ENCODE results near the gene GDPGP1.

GDPGP1 gene

DNA sequence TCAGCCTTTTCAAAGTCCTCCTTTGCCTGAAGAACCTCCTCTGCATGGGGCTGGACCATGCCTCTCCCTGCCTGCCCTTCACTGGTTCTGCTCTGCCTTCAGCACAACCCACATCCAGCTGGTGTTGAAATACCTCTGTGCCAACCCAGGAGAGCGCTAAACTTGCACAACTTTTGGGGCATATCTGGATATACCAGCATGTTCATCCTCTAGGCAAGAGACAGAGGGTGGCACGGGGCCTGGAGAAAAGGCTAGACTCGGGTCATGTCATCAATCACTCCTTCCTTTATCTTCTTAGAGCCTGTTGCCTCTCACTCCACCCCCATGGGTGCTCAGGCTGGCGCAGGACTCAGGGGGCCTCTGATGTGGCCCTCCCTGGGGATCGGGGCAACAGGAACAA lies 28.1 kb upstream of the GDPGP1 start:
- no peak overlapping the region for H3K4me3 ChIP-seq (replicated peaks; ENCODE audit: low read depth, low read length)
- TF ChIP-seq CTCF (IDR thresholded peaks at IDR 0.05; ENCODE audit: low read depth, low read length, missing control alignments): no peak
- no peak for DNase-seq (ENCODE audit: extremely low read depth, low read depth)

DNA sequence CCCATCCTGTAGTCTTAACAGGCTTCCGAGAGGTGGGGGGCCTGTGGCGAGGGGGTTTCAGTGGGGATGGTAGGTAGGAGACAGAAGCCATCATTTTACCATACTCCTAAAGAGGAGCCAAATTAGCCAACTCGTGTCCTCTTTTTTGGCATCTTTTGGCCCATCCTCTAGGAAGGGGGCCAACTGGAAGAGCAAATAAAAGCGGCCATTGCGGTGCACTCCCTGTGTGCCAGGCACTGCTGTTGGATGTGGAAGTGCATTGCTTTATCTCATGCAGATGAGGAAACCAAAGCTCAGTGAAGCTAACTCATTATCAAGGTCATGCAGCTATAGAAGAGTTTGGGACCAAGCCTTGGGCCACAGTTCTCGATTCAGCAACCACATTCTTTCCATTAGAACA lies 26.8 kb upstream of the GDPGP1 start:
- TF ChIP-seq CTCF (IDR thresholded peaks at IDR 0.05; ENCODE audit: low read depth, low read length, missing control alignments): no peak
- no peak overlapping the region for H3K4me3 ChIP-seq (replicated peaks; ENCODE audit: low read depth, low read length)
- DNase-seq (ENCODE audit: extremely low read depth, low read depth): no peak

DNA sequence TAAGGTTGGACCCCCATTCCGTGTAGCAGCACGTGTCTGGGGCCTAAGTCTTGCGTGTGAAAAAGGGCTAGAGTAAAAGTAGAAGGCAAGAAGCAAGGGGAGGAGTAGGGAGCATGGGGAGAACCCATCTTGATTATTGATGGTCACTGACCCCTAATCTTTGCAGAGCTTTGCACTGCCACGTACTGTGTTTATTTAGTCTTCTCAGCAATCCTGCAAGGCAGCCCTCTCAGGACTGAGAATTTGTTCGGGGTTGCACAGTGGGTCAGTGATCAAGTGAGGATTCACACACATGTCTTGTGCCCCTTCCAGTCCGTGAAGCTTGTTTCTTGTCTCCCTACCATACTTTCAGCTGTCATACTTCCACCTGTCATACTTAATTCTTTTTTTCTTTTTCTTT lies 25.7 kb upstream of the GDPGP1 start:
- no peak for DNase-seq (ENCODE audit: extremely low read depth, low read depth)
- TF ChIP-seq CTCF (IDR thresholded peaks at IDR 0.05; ENCODE audit: low read depth, low read length, missing control alignments): no peak
- H3K4me3 ChIP-seq (replicated peaks; ENCODE audit: low read depth, low read length): no peak overlapping the region

- DNase-seq (ENCODE audit: extremely low read depth, low read depth): no peak
- H3K4me3 ChIP-seq (replicated peaks; ENCODE audit: low read depth, low read length): no peak overlapping the region
- TF ChIP-seq CTCF (IDR thresholded peaks at IDR 0.05; ENCODE audit: low read depth, low read length, missing control alignments): no peak
These were observed 24.4 kb upstream of the GDPGP1 start for GRCh38 chr15:90209591-90209990.

GRCh38 chr15:90210593-90210992 lies 23.4 kb upstream of the GDPGP1 start:
- TF ChIP-seq CTCF (IDR thresholded peaks at IDR 0.05; ENCODE audit: low read depth, low read length, missing control alignments): no peak
- no peak for DNase-seq (ENCODE audit: extremely low read depth, low read depth)
- H3K4me3 ChIP-seq (replicated peaks; ENCODE audit: low read depth, low read length): no peak overlapping the region

DNA sequence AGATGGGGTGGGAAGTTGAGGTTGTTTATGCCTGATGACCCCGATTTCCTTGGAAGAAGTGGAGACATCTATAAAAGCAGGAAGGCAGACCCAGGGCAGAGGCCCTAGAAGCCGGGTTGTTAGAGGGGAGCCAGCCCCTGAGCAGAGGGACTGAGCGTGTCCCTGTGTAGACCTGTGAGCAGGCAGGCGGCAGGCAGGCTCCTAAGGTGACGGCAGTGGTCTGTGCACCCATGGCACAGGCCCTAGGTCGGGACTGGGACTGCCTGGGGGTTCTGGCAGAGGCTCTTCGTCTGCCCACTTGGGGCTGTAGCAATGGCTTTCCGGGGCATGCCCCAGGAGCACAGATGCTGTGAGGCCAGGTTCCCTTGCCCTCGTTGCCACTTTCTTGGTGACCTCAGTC lies 23.0 kb upstream of the GDPGP1 start:
- H3K4me3 ChIP-seq (replicated peaks; ENCODE audit: low read depth, low read length): no peak overlapping the region
- no peak for DNase-seq (ENCODE audit: extremely low read depth, low read depth)

More for the DNA sequence above, 23.0 kb upstream of the GDPGP1 start:
- TF ChIP-seq CTCF (IDR thresholded peaks at IDR 0.05; ENCODE audit: low read depth, low read length, missing control alignments): no peak
